Kidney tubule cell (primary cell): ENCODE data around the gene ATP8A1.
"Not testable (repeated sequence)": the region's sequence is repeated elsewhere in the genome, so short reads cannot be mapped to it uniquely, and the experiment has no call there.

ENCODE experiments used
- DNase-seq: peaks from one replicate; pipeline ENCODE4 v3.0.0-alpha.2; 2018; ENCODE audit warnings: low spot score

The ATP8A1 gene

DNA sequence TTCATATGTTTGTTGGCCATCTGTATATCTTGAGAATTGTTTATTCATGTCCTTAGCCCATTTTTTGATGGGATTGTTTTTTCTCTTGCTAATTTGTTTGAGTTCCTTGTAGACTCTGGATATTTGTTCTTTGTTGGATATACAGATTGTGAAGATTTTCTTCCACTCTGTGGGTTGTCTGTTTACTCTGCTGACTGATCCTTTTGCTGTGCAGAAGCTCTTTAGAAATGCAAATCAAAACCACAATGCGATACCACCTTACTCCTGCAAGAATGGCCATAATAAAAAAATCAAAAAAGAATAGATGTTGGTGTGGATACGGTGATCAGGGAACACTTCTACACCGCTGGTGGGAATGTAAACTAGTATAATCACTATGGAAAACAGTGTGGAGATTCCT, 189.1 kb downstream of the ATP8A1 start:
- DNase-seq: not testable (repeated sequence)

DNA sequence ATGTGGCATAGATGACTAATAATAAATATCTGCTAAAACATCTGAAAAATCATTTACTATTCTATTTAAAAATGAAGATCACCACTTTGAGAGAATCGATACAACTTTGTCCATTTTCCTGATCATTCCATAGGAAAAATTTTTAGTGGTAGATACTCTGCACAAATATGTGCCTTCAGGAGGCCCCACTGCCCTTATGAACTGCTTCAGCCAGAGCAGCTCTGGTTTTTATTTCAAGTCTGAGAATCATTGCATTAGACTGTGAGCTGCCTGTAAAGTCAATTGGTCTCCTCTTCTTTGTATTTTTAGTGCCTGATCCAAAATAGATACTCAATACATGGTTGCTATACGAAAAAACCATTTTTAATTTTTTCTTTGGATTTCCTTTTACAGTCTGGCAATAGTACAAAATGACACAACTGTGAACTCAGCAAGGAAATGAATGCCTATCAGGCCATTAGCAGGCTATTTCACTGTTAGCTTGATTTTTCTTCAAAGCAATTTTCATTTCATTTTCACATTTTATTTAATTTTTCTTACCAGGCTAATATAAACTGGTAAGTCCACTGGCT, 190.5 kb downstream of the ATP8A1 start:
- no peak for DNase-seq

DNA sequence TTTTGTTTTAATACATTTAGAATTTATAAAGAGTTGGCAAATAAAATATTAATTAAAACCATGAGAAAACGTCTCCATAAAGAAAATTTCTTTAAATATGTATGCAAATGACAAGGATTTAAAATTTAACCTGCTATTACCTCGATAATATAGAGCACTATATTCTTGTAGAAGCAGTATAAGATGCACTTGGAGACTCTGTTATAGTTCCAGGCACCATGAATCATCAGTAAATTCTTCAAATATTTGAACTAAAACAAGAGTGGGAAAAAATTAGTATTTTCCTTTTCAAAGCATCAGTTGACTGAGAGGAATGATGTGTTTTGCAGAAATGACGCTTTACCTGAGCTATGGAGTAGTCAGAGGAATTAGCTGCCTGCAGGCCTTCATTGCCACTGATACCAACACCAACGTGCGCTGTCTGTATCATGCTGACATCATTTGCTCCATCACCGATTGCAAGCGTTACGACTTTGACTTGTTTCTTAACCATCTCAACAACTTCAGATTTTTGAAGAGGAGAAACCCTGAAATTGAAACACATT, 192.3 kb downstream of the ATP8A1 start:
- DNase-seq: peak; percentile 3

DNA sequence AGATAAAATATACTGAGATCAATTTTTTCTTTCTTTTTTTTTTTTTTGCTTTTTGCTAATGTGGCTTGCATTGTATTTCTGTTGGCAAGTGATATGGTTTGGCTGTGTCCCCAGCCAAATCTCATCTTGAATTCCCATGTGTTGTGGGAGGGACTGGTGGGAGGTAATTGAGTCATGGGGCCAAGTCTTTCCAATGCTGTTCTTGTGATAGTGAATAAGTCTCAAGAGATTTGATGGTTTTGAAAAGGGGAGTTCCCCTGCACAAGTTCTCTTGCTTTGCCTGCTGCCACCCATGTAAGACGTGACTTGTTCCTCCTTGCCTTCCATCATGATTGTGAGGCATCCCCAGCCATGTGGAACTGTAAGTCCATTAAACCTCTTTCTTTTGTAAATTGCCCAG, 195.7 kb downstream of the ATP8A1 start:
- not testable (repeated sequence) for DNase-seq

DNA sequence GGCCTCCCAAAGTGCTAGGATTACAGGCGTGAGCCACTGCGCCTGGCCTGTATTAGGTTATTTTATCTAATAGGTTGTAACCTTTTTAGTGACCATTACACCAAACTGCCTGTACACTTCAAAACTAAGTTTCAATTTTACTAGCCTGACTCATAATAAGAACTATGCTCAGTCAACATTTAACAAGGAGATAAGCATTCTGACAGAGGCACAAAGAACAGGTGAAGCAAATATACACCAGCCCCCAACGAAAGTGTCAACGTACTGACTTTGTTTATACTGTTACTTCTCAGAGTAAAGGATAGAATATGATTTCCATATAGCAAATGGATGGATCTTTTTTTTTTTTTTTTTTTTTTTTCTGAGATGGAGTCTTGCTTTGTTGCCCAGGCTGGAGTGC, 196.9 kb downstream of the ATP8A1 start:
- DNase-seq: no peak

DNA sequence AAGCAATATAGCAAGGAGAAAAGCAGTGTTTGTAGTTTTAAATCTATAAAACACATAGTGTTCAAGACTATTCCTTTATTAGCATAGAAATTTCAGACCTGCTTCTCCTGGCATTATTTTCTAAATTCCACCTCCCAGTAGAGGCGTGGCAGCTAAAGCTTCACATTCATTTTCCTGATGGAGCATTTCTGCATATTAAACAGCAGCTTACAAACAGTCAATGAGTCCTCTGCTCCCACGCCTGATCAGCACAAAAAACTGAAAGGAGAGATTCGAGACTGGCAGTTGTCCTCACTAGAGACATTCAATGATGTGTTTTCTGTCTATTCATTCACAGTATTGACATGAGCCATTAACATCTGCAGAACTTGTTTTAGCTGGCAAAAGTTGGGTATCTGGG, 198.2 kb downstream of the ATP8A1 start:
- no peak for DNase-seq

DNA sequence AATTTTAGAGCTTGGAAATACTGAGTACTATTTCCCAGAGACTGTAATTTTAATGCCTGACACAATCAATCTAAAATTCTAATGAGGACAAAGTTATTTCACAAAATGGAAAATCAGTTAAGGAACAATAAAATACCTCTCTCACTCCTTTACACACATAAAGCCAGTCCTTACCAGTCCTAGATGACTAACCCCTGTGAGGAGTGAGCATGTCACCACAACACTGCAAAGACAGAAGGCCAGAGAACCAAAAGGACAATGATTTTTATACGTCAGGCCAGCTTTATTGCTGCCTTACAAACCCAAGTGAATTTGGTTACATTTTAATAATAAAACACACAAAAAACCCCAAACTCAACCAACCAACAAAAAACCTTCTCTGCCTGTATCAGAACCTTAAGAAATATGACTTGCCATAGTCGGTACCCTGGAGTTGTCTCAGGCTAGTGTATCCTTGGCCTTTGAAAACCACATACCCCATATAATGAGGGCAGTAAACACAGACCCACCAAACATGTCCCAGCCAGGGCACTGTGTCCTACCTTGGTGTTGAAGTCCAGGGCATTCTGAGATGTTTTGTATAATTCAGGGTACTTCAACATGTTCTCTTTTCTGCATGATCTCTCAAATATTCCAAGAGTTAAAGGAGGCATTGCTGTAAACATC, 202.0 kb downstream of the ATP8A1 start:
- DNase-seq: peak; percentile 68

DNA sequence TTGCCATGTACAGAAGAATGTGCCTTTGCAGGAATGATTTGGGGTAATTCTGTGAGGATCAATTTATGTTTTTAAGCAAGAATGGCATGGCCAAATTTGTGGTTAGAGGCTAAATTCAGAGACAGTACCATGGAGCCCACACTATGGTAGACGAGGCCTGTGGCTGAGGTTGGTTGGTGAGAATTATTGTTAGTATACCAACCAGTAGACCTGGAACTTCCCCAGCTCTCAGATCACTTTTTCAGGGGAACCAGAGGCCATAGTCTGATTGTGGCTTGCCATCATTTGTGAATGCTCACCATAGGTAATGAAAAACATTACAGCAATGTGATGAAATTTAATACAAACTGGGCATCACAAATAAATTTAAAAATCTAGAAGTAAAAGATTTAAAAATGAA, 203.3 kb downstream of the ATP8A1 start:
- no peak for DNase-seq

DNA sequence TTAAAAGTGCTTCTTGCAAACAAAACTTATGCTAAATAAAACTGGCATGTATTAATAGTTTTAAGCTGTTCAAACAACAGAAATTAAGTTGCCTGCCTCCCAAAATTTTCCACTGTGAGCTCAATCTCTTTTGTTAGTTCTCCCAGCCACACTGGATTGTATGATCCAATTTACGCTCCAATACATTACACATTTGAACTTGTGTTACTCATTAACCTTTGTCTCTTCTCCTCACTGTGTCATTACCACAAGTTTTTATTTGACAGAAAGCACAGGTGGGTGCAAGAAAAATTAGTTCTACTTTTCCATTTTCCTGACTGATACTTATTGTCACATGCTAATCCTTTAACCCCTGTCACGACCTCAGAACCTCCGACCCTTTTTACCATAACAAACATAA, 204.1 kb downstream of the ATP8A1 start:
- DNase-seq: peak; percentile 59

DNA sequence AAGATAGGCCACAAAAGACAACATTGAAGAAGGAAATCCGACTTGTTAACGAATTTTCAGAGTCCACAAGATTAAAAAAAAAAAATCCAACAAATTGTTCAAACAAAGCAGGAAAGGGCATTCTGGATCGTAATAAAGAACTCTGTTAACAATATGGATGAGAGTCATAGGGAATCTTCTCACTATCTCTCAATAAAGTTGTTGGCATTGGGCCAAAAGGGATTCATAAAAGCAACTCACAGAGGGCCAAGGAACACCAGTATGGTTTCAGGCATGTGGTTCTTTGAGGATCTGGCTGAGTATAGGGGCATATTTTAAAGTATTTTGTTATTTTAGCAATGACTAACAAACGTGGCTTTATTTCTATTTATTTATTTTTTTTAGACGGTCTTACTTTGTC, 210.1 kb downstream of the ATP8A1 start:
- no peak for DNase-seq

DNA sequence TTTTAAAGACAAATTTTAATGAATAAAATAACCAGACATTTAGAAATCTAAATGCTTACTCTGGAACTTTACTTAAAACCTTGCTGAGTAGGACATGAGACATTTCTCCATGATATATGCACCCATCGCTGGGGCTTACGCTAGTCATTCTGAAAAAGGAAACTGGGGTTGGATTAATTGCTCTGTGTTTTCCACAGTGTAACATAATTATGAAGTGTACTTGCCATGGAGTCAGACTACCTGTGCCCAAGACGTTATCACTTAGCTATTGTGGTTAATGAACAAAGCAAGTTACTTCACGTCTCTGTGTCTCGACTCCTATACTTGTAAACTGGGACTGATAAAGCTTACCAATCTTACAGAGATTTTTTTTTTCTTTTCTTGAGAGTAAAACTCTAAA, 211.9 kb downstream of the ATP8A1 start:
- no peak for DNase-seq

DNA sequence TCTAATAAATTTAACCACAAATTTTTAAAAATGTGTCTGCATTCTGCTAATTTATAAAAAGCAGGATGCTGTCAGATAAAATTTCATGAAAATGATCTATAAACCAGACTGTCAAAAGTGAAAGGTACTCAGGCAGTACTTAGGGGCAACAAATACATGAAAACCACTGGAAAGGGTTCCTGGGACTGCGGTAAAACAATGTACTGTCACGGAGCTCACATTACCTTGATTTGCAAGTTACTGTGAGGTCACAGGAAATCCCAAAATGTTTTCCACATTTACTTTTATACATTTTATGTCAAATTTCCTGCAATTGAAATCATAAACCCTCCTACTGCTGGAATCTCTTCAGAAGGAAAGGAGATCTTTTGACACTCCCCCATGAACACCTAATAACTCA, 214.3 kb downstream of the ATP8A1 start:
- DNase-seq: no peak

DNA sequence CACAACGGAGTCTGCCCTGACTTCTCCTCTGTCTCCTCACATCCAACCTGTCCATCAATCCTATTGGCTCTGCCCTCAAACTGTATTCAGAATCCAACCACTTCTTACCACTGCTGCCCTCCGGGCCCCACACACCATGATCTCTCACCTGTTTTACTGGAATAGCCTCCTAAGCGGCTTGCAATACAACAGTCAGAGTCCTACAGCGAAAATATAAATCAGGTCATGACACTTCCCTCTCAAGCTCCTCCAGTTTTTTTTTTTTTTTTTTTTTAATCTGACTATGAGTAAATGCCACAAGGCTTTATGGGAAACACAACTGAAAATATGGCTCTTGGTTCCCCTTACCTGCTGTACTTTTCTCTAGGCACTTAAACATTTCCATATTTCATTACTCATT, 216.8 kb downstream of the ATP8A1 start:
- DNase-seq: no peak

DNA sequence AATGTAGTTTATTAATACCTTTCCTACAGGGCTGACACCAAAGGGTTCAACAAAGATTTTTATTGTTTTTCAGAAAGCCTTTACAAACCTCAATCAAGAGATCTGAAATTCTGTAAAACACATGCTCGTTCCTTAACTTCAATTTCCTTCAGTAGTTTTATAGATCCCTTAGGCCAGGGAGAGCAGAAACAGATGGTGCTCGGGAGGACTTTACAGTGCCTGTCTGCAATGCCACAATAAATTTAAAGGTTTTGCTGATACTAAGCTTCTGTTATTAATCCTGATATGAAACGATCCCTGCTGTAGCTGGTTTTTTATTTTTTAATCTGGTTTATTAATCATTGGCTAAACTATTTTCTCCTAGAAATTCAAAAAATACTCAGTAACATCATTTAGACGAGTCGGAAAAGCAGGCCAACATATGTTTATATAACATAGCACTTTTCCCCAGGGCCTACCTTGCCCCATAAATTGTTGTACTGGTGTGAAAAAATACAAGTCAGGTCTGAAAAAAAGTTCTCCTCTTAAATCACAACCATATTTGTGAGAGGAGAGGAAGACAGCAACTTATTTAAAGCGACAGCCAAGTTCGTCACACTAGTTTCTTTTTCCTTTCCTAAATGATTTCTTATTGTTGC, 219.9 kb downstream of the ATP8A1 start:
- no peak for DNase-seq

DNA sequence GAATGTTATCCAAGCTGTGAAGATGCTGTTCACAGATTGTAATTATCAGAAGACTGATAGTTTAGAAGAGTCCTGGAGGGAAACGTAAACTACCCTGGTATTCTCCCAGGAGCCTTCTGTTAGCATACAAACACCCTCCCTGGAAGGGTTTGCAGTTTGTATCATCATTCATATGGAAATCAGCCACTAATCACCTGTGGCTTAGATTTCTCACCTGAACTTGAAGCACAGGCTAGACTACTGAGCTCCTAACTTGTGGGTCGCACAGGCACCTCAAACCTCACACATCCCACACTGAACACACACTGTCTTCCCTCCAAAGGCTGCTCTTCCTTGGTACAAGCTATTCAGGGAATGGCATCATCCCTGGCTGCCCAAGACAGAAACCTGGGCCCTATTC, 228.9 kb downstream of the ATP8A1 start:
- DNase-seq: no peak

DNA sequence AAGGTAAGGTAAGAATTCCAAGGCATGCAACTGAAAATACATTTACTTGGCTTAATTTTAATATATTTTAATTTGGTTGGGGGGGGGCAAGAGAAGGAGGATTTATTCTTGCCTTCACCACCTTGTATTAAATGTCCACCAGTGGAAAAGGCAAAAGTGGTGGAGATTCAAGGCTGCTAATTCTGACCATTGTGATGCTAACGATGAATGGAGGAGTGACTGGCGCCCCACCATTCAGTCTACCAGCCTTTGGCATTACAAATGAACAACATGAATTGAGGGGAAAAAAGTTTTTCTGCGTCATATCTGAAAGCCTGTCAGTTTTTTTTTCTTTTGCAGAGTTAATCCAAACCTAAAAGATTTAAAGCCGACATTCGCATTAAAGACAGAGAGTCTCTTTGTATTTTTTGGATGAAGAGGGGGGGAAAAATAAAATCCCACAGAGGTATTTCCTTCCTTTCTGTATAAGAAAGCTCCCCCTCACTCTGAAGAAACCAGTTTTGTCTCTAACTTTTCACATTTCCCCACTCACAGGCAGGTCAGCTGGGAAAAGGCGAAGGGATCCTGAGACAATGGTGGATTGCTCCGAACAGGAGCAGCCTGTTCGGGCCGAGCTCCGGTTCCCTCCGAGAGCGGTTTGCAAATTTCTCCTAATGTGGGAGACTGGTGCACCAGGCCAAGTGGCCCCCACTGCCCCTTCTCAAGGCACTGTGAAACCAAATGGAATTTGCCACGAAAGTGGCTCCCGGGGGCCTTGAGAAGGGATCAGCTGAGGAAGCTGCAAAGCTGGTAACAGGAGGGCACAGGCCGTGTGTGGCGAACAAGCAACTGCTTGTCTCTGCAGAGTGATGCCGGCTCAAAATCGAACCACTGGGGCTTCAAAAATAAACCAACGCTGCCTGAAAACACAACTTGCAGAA, 231.5 kb downstream of the ATP8A1 start:
- no peak for DNase-seq

DNA sequence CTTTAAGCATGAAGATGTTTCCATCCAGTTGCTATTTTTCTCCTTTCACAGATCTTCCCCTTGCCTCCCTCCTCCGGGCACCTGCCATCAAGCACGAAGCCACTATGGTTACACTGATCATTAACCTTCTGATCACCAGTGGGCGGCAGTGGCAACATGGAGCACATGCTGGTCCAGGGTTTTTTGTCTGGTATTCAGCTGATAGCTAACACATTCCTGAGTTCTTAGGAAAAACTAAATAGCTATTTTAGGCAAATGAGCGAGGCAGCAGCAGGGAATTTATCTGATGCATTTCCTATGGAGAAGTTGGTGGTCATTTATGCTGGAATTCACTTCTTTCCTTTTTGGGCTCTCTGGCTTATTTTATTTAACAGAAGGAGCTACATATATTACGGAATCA, 236.8 kb downstream of the ATP8A1 start:
- DNase-seq: peak; percentile 65

DNA sequence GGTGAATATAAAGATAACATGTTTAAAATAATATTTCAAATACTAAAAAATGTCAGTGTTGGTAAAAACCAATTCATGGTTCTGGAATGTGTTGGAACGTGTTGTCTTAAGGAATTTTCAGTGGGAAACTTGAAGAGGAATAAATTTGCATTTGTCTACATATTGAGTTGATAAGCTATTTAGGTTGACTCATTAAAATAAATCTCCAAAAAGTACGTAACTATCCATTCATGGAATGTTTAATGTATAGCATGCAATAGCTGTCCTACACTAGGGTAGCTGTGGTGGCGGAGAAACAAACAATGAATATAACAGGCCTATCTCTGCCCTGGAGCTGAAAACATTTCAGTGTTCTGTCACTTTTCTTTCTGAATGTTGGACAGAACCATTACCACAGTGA, 239.4 kb downstream of the ATP8A1 start:
- DNase-seq: no peak

DNA sequence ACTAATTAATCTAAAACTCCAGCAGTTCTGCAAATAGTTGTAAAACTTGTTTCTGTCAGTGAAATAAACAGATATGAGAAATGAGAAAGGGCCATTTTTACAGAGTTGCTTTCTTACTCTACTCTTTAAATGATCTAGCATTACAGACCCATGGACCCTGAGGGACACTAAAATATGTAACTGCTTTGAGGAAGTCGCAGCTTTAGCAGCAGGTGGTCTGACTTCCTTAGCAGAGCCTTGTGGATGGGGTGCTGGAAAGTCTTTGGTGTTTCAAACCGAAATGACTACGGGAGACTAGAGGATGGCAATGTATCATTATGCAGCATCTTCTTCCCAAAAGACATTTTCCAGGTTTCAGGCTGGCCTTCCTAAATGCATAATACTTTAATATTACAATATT, 240.9 kb downstream of the ATP8A1 start:
- no peak for DNase-seq

DNA sequence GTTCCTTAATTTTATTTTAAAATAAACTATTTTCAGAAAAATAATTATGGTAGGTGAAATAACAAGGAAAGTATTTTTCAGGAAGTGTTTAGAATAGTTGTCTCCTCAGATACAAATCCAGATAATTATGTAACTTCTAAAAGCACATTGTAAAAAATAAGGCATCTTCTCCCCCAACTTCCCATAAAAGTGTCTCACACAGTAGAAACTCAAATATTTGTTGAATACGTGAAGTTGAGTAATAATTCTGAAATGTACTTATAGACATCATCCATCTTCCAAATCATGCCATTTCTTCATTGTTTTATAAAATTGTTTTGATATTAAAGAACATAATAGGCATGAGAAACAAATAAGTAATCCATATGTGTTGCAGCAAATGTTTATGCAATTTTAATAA, 241.6 kb downstream of the ATP8A1 start:
- no peak for DNase-seq

DNA sequence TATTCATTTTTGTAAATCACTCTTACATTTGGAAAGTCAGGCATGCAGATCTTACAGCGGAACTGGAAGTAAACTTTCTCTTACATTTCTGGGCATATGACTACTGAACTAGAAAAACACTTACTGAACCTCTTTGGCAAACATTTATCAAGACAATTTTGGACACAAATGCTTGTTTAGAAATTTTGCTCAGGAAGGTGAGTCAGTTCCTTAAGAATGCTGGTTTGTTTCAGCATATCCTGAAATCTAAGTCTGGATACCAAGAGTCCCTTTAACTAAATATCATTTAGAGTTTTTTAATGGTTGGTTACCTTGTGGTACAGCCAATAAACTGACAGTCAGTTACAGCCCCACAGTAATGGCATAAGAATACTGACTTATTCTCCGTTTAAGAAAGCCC, 244.7 kb downstream of the ATP8A1 start:
- peak; percentile 79 for DNase-seq

DNA sequence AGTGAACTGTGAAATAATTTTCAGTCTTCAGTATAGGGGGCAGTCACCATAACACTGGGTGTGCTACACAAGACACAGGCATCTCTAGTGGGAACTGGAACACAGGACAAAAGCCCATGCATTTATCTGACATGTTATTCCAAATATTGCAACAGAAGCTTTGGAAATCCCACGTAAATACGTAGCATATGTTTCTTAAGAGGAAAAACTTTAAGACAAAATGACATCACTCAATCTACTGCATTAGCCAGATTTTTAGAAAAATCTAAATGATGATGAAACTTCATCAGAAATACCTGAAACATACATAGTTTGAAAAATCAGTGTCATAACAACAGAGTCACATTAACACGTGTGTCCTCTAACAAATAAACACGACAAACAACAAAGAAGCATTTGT, 245.1 kb downstream of the ATP8A1 start:
- DNase-seq: no peak
